Lung microvascular endothelial cell (primary cell): ENCODE data around the gene FCER2. TPM values are rescaled to one million over a fixed set of nuclear protein-coding genes. Genes with fewer than 3 reads are reported as not detected.

ENCODE experiments used
- DNase-seq, 2 donors: peaks; one replicate each; pipeline versions ENCODE4 v3.0.0 to v3.0.0-alpha.2; 2010; ENCODE audit warnings: low read depth in 2 of 2
- total RNA-seq: library from RNA; depleted of rRNA; stranded (reverse); fragments of >200 nt; gene quantifications from 2 replicates; pipeline ENCODE4 v1.2.1, GENCODE V29; 2014

Gene FCER2
- total RNA-seq, 1 donor from 2014 or later, result not detected

GRCh38 chr19:7677669-7678311 lies 24.1 kb downstream of the FCER2 start:
- no peak for DNase-seq

- DNase-seq, result no peak
Measured at GRCh38 chr19:7676854-7677253, 25.1 kb downstream of the FCER2 start, which contains the start of gene MCEMP1. Gene MCEMP1, plus strand, starts transcription at chr19:7677090. Its CDS starts 31 bp downstream, at chr19:7677121.

GRCh38 chr19:7676376-7676775 lies 25.6 kb downstream of the FCER2 start:
- DNase-seq, result no peak

- DNase-seq, result peak; percentile 21 to 58
Measured at GRCh38 chr19:7674010-7675005, 27.6 kb downstream of the FCER2 start.

- DNase-seq, result no peak
Measured at GRCh38 chr19:7672522-7672921, 29.4 kb downstream of the FCER2 start.

- DNase-seq, result no peak
Measured at GRCh38 chr19:7670790-7671189, 31.1 kb downstream of the FCER2 start.

GRCh38 chr19:7670150-7670783 lies 31.7 kb downstream of the FCER2 start:
- no peak for DNase-seq

- DNase-seq, result no peak
Measured at GRCh38 chr19:7669641-7670040, 32.3 kb downstream of the FCER2 start.

- no peak for DNase-seq
Measured at GRCh38 chr19:7668842-7669241, 33.1 kb downstream of the FCER2 start, which contains the start of gene RETN. Gene RETN, plus strand, starts transcription at chr19:7669049. Its CDS starts 278 bp downstream, at chr19:7669327.

GRCh38 chr19:7665076-7665475 lies 36.9 kb downstream of the FCER2 start:
- DNase-seq, result peak in 1 of 2 donors; percentile 38

GRCh38 chr19:7663706-7664105 lies 38.2 kb downstream of the FCER2 start:
- DNase-seq, result no peak

- DNase-seq, result no peak
Measured at GRCh38 chr19:7662657-7663056, 39.3 kb downstream of the FCER2 start.

GRCh38 chr19:7661744-7662538 lies 40.0 kb downstream of the FCER2 start:
- no peak for DNase-seq

- DNase-seq, result no peak
Measured at GRCh38 chr19:7658219-7658686, 43.7 kb downstream of the FCER2 start.

- no peak for DNase-seq
Measured at GRCh38 chr19:7657131-7657751, 44.7 kb downstream of the FCER2 start.

- DNase-seq, result no peak
Measured at GRCh38 chr19:7655581-7655980, 46.4 kb downstream of the FCER2 start.

- DNase-seq, result no peak
Measured at GRCh38 chr19:7654401-7654800, 47.5 kb downstream of the FCER2 start.

- peak; percentile 59 to 71 for DNase-seq
Measured at GRCh38 chr19:7652061-7652641, 49.8 kb downstream of the FCER2 start.

- DNase-seq, result no peak
Measured at GRCh38 chr19:7650148-7650547, 51.8 kb downstream of the FCER2 start.
